NCI-H128 (cell line): ENCODE data around the gene JAKMIP1.
"Not testable (repeated sequence)": the region's sequence is repeated elsewhere in the genome, so short reads cannot be mapped to it uniquely, and the experiment has no call there.

Source experiments
- DNase-seq: peaks from one replicate; lab custom pipeline; 2025; ENCODE audit not compliant: unreplicated experiment; lab: John Stamatoyannopoulos, UW

Gene JAKMIP1

GRCh38 chr4:6229671-6230501 lies 29.5 kb upstream of the JAKMIP1 start:
- DNase-seq, result no peak

GRCh38 chr4:6229095-6229494 lies 28.7 kb upstream of the JAKMIP1 start:
- no peak for DNase-seq

- DNase-seq, result no peak
Observed at GRCh38 chr4:6228158-6229067, 28.1 kb upstream of the JAKMIP1 start.

GRCh38 chr4:6227412-6228157 lies 27.2 kb upstream of the JAKMIP1 start:
- no peak for DNase-seq

- DNase-seq, result no peak
Observed at GRCh38 chr4:6226506-6226905, 26.2 kb upstream of the JAKMIP1 start.

- DNase-seq, result no peak
Observed at GRCh38 chr4:6225469-6225868, 25.1 kb upstream of the JAKMIP1 start.

GRCh38 chr4:6224735-6225134 lies 24.4 kb upstream of the JAKMIP1 start:
- no peak for DNase-seq

- no peak for DNase-seq
Observed at GRCh38 chr4:6222761-6223292, 22.5 kb upstream of the JAKMIP1 start.

- DNase-seq, result no peak
Observed at GRCh38 chr4:6221851-6222760, 21.8 kb upstream of the JAKMIP1 start.

- DNase-seq, result no peak
Observed at GRCh38 chr4:6221301-6221850, 21.0 kb upstream of the JAKMIP1 start.

- DNase-seq, result no peak
Observed at GRCh38 chr4:6217716-6218381, 17.5 kb upstream of the JAKMIP1 start.

GRCh38 chr4:6216588-6216987 lies 16.2 kb upstream of the JAKMIP1 start:
- DNase-seq, result no peak

- no peak for DNase-seq
Observed at GRCh38 chr4:6209921-6210320, 9.6 kb upstream of the JAKMIP1 start.

GRCh38 chr4:6209291-6209690 lies 8.9 kb upstream of the JAKMIP1 start:
- not testable (repeated sequence) for DNase-seq

GRCh38 chr4:6208416-6208815 lies 8.1 kb upstream of the JAKMIP1 start:
- no peak for DNase-seq

GRCh38 chr4:6207602-6208001 lies 7.3 kb upstream of the JAKMIP1 start:
- no peak for DNase-seq

- DNase-seq, result no peak
Observed at GRCh38 chr4:6206771-6207290, 6.5 kb upstream of the JAKMIP1 start.

- no peak for DNase-seq
Observed at GRCh38 chr4:6205973-6206372, 5.6 kb upstream of the JAKMIP1 start.

GRCh38 chr4:6205567-6205931 lies 5.2 kb upstream of the JAKMIP1 start:
- no peak for DNase-seq
